Fibroblast of skin of left biceps (primary cell): ENCODE measurements around the gene SLC9A9.
A peak's percentile ranks its signal among the peaks of the same experiment; 100 is the strongest.

Source experiments
- DNase-seq, 2 experiments: peaks; one replicate each; pipeline ENCODE4 v3.0.0-alpha.2; 2013; ENCODE audit warnings: low read depth in 2 of 2

Gene SLC9A9

GRCh38 chr3:143843587-143843986, 4.7 kb downstream of the SLC9A9 start:
- no peak for DNase-seq

DNA sequence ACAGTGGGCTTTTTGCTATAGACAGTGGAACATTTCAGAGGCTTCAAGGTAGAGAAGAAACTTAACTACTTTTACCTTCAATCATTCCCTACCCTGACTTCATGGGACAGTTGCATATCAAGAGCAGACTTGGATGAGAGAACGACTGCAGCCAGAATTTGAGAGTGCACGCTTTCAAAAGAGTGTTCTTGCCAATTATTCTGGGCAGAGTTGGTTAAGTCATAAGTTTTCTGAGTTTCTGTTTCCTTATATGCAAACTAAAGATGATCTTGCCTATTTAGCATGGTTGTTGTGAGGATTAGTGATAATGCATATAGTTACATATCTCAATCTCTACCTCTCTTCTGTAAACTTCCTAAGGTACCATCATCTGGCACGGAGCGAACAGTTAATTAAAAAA, 7.6 kb downstream of the SLC9A9 start:
- DNase-seq = no peak

GRCh38 chr3:143839980-143840379, 8.3 kb downstream of the SLC9A9 start:
- DNase-seq = no peak

- no peak for DNase-seq
Observed at GRCh38 chr3:143837076-143837475, 11.2 kb downstream of the SLC9A9 start.

DNA sequence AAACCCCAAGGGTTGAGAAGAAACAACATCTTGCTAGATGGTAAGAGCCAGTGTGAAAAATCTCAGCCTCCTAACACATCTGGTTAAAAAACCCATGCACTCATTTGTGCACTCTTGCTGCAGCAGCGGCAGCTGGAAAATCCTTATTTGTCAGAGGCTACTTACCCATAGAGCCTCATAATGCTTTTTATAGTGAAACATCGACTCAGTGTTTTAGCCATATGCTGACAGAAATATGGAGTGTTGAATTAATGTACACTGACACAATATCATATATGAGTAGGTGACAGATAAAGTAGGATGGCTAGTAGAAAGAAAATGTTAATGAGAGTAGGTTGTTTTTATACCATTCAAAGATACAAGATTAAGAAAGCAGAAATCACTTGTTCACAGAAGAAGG, 13.0 kb downstream of the SLC9A9 start:
- DNase-seq = no peak

DNA sequence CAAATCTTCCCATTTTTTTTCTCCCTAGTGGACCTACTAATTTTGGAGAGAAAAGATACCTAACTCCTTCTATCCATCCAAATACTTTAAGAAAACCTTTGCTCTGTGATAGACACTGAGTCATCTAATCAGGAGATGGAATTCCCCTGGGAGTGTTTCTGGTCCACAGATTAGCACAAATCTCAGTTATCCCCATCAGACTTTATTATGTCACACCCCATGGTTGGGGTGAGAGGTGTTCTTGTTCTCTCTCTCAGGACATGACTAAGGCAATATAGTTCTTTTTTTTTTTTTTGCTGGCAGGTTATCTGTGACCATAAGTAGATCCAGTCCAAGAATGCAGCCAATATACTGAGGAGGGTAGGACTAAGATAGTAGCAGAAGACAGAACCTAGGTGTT, 15.8 kb downstream of the SLC9A9 start:
- no peak for DNase-seq

DNA sequence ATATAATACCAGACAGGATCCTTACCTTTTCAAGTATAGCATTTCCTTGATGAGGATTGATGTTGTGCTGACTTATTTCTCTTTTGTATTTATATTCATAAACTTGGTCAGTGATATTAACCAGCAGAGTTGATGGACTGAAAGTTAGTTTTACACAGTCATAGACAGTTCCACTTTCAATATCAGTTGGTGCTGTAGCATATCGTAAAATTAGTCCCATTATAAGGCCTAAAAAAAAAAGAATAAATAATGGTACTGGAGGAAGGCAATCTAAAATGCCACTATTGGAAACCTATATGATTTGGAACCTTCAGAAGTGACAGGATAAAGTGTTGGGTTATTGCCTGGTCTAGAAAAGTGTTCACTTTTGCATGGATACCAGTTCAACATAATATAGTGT, 16.3 kb downstream of the SLC9A9 start:
- DNase-seq = no peak

DNA sequence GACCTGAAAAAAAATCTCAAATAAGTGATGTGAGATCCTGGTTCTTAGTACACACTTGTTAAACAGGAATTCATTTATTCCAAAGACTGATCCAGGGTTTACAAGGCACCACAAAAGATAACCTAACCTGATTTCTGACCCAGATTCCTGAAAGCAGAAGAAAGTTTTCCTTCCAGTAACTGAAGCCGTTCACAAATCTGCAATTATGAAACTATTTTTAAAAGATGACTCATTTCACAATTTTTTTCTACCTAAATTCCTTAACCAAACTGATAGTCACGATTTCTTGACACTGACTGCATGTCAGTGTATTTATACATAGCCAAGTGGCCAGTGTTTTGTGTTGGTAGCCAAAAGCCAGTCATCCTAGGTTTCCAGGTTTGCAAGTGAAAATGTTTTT, 17.1 kb downstream of the SLC9A9 start:
- DNase-seq = peak in 1 of 2 experiments; percentile 33

DNA sequence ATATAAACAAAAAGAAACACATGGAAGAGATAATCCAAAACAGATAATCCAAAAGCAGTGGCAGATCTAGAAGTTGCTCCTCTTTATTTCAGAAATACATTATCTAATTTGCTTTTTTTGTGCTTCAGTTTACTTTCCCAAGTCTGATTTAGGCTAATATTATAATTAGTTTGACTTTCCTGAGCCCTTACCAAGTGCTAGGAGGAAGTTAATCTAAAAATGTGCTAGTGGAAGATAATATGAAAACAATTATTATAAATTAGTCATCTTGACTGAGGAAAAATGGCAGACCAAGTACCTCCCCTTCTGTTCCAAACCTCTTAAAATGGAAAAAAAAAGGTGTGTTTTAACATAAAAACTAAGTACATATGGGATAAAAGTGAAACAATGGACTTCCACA, 17.5 kb downstream of the SLC9A9 start:
- no peak for DNase-seq

GRCh38 chr3:143830063-143830462, 18.2 kb downstream of the SLC9A9 start:
- no peak for DNase-seq

DNA sequence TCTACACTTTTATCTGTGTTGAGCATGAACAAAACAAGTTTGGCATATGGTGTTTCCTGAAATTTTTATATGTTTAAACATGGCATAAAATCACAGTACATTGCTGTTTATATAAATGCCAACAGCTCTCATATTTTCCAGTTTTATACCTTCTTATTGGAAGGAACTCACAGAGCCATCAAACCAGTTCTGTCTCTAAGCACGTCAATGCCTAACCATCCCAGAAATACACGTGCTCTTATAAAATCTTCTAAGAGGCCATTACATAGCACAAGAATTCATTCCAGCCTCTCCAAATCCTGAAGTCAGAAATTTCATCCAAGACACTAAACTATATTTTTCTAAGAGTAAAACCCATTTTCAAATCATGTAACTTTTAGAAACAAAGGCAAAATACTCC, 20.8 kb downstream of the SLC9A9 start:
- DNase-seq = no peak

- DNase-seq = no peak
Observed at GRCh38 chr3:143826296-143826695, 22.0 kb downstream of the SLC9A9 start.

DNA sequence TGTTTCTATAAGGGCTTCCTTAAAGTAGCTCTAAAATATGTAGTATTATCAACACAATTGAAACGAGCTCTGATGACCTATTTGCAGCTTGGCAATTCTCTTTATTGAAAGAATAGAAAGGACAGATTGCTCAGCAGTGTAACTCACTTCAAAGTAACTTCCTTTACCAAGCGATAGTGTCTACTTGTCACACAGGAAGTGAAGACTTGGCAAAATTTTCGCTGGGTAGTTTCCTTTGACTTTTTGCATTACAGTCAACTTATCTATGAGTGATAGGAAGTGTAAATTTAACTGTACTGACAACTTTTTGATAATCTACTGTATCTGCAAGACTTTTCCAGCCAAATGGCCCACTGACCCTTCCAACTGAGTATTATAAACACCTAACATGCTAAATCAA, 22.8 kb downstream of the SLC9A9 start:
- DNase-seq = no peak

DNA sequence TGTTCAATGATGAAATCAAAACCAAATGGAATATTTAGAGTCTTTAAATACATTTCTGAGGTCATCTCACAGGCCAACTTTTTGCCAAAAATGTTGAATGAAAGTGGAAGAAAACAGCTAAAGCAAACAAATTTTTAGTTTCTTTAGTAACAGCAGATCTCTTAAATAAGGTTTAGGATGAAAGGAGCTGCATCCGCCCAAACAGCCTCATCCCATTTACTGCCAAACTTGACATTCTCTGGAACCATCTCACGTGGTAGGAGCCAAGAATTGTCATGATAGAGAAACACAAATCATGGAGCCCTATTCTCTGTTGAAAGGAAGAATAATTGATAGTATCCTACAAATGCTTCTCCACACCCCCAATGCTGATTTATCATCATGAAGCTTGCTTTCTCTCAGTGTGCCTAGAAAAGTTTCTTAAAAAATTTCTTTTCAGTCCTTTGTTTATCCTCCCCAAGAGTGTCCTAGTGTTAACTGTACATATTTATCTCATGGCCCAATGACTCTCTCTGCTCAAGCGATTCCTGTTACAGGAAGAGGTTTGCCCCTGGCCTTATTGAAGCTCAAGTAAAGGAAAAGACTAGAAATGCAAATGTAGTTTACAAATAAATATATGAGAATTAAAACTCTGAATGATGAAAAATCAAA, 23.4 kb downstream of the SLC9A9 start:
- DNase-seq = peak; percentile 39 to 51

DNA sequence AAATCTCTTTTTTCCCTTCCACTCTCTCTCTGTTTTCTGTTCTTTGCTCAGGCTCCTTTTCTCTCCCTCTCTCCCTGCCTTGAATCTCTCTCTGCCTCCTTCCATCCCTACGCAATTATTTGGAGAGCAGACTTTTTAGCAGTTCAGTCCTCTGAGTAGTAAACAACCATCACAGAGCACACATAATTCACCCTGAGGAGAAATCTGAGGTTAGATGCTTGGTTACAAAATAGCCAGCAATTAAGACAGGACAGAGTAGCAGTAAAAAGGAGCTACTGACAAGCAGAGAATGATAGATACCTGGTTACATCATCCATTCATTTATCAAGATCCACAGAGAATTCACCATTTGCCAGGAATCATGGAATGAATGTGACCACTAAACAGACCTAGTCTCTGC, 25.5 kb downstream of the SLC9A9 start:
- no peak for DNase-seq

GRCh38 chr3:143822374-143822773, 25.9 kb downstream of the SLC9A9 start:
- no peak for DNase-seq

DNA sequence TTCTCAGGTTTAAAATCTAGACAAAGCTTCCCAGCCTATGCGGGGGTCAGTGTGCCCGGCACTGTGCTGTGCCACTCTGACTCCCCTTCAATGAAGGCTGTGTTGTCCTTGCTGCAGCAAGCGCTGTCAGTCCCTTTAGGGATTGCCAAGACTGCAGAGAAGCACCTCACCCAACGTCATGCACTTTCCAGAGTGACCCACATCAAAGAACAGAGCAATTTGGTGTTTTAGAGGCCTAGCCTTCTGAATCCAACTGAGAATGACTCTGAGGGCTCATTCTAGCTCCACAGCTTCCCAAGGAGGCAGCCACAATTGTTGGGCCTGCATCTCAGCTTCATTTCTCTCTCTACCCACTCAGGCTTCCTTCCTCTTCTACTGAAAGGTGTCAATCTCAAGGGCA, 26.4 kb downstream of the SLC9A9 start:
- no peak for DNase-seq

DNA sequence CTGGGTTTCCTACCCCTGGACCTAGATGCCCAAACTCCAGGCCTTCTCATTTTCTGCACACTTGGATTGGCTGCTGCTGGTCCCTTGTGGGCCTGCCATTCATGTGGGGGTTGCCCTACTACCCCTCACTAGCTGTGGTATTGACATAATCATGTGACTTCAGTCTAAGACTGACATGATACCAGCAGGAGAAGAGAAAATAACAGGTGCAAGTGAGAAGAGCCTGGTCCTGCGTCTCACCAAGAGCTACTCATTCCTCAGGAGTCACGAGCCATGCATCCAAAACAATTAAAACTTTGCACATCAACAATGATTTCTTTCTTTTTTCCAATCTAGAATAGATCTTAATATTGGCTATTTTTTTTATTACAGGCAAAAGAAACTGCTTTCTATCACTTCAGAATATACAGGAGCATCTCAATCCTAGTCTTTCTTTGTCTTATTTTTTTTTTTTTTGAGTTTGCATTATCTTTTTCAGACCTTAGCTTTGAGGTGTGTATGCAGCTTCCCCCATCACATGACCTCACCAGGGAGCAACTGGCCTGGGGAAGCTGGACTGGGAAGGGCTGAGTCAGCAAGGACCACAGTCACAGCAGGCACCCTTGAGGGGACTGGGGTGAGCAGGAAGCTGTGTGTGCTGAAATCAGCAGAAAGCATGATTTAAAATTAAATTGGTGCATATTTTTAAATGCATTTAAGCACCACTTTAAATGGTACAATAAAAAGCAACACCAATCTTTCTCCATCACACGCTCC, 27.6 kb downstream of the SLC9A9 start:
- DNase-seq = no peak

DNA sequence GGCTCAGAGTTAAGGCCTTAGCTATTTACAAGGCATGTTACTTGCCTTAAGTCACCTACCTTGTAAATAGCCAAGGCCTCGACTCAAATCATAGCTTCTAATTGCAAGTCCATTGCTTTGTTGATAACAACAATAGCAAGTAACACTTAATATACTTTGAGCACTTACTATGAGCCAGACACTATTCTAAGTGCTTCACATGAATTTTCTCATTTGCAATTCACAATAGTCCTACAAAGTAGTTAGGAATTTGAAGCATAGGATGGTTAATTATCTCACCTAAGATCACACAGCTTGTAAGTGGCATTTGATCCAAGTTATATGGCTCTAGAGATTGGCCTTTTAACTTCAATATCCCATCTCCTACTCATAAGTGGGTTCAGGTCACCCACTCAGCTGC, 28.4 kb downstream of the SLC9A9 start:
- no peak for DNase-seq

DNA sequence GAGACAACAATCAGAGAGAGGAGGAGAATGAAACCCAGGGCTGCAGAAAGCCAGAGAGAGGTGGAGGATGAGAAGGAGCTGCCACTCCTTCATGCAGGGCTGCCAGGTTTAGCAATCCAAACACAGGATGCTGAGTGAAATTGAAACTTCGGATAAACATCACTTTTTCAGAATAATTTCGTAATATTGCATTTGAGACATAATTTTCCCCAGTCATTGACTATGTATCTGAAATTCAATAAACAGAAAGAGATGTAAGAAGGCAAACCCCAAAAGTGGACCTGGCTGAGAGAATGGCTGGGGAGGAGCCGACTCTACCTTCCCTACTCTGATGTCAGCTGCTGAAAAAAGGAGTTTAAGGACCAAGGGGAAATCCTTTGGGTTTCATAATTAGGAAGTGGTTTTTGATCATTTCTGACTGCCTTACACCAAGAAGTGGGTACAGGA, 33.8 kb downstream of the SLC9A9 start:
- DNase-seq = no peak

DNA sequence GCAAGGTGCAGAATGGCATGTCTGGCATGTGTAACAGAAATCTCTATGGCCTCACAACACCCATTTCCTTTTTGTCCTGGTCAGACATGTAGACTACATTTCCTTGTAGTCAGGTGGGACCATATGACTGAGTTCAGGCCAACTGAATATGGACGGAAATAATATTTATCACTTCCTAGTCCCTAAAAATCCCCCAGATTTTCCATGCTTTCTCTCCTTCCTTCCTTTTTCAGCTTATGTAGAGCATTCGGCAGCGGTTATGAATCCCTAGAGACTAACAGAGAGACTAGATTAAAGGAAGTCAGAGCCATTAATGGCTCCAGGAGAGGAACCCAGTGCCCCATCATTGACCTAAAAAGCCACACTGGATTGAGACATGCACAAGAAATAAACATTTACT, 35.8 kb downstream of the SLC9A9 start:
- no peak for DNase-seq

- DNase-seq = no peak
Observed at GRCh38 chr3:143811602-143812001, 36.7 kb downstream of the SLC9A9 start.

GRCh38 chr3:143810953-143811265, 37.4 kb downstream of the SLC9A9 start:
- DNase-seq = no peak
